HG03064 (cell line): ENCODE results near the gene ETNK1.
"Not testable (repeated sequence)": the region's sequence is repeated elsewhere in the genome, so short reads cannot be mapped to it uniquely, and the experiment has no call there.

ENCODE experiments used
- ATAC-seq: cut with Tn5 transposase; IDR thresholded peaks from one replicate; pipeline ENCODE4 v1.9.1; 2021; ENCODE audit warnings: low read depth; ENCODE audit not compliant: unreplicated experiment

The ETNK1 gene, protein sequence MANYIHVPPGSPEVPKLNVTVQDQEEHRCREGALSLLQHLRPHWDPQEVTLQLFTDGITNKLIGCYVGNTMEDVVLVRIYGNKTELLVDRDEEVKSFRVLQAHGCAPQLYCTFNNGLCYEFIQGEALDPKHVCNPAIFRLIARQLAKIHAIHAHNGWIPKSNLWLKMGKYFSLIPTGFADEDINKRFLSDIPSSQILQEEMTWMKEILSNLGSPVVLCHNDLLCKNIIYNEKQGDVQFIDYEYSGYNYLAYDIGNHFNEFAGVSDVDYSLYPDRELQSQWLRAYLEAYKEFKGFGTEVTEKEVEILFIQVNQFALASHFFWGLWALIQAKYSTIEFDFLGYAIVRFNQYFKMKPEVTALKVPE

DNA sequence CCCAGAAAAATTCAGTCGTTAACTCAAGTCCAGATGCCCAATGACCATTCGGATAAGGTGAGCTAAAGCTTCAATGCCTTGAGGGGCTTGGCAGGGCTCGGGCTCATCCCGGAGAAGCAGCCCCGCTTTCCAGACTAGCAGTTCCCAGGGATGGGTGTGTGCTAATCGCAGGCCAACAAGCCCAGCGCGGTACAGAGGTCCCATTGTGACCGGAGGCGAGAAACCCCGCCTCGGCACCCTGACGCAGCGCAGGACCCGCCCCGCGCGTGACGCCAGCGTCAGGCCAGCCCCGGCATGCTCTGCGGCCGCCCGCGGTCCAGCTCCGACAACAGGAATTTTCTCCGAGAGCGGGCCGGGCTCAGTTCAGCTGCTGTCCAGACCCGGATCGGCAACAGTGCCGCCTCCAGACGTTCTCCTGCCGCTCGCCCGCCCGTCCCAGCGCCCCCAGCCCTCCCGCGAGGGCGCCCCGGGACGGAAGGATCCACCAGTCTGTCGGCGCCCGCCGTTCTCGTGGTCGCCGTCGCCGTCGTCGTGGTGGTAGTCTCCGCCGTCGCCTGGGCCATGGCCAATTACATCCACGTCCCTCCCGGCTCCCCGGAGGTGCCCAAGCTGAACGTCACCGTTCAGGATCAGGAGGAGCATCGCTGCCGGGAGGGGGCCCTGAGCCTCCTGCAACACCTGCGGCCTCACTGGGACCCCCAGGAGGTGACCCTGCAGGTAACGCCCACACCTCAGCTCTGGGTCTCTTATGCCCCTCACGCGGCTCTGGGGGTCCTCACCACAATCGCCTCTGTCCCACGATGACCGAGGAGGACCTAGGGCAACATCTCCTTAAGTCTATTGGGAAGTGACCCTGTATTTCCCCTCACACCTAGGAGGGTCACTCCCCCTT lies at the start of gene ETNK1:
Gene ETNK1, plus strand, starts transcription at position 302 of the 892 bp plus-strand sequence. Its CDS starts 260 bp downstream, at position 562.
- peak; percentile 95 for ATAC-seq

GRCh38 chr12:22576065-22576464 lies 48.9 kb upstream of the ETNK1 start:
- ATAC-seq: no peak

DNA sequence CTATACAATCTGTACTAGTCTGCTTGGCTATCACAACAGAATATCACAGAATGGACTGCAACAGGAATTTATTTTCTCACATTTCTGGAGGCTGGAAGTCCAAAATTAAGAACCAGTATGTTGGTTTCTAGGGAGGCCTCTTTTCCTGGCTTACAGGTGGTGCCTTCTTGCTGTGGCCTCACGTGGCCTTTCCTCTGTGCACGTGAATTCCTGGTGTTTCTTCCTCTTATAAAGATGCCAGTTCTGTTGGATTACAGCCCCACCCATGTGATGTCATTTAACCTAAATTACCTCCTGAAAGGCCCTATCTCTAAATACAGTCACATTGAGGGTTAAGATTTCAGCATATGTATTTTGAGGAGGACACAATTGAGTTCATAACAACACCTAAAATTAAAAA lies 48.5 kb upstream of the ETNK1 start:
- ATAC-seq: no peak

DNA sequence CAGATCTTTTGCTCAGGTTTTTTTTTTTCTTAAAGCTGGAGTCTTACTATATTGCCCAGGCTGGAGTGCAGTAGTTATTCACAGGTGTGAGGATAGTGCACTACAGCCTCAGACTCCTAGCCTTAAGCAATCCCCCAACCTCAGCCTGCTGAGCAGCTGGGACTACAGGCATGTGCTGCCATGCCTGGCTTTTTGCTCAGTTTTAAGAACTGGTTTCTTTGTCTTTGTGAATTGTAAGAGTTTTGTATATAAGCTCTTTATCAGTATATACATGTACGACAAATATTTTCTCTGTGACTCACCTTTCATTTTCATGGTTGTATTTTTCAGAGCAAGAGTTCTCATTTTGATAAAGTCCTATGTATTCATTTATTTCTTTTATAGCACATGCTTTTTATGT lies 47.3 kb upstream of the ETNK1 start:
- no peak for ATAC-seq

- ATAC-seq: no peak
These were observed 46.6 kb upstream of the ETNK1 start for GRCh38 chr12:22578328-22578727.

DNA sequence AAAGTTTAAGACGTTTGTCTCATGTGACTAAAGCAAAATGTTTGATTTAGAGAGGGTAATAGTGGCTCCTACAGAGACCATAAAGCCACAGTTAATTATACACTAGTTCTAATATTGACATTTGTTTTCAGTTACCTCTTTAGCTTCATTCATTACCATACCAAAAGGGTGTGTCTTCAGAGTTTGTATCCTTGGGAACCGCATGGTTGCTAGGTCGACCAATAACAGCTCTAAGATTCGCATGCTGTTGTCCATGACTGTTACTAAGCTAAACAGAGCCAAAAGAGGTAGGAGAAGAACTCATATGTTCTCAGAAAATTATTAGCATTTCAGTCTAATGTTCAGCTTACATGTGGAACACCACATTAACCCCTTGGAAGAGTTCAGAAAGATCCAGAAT lies 36.2 kb upstream of the ETNK1 start:
- no peak for ATAC-seq

- no peak for ATAC-seq
These were observed 31.1 kb upstream of the ETNK1 start for GRCh38 chr12:22593864-22594263.

DNA sequence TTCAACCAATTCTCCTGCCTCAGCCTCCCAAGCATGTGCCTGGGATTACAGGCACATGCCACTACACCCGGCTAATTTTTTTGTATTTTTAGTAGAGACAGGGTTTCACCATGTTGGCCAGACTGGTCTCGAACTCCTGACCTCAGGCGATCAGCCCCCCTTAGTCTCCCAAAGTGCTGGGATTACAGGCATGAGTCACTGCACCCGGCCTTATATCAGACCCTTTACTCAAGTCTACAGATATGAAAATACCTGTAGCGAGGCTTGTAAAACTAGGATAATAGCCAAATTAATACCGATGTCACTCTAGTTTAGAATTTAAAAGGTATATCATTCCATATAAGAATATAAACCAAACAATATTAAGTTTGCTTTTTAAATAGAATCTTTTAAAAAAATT lies 27.4 kb upstream of the ETNK1 start:
- ATAC-seq: not testable (repeated sequence)

DNA sequence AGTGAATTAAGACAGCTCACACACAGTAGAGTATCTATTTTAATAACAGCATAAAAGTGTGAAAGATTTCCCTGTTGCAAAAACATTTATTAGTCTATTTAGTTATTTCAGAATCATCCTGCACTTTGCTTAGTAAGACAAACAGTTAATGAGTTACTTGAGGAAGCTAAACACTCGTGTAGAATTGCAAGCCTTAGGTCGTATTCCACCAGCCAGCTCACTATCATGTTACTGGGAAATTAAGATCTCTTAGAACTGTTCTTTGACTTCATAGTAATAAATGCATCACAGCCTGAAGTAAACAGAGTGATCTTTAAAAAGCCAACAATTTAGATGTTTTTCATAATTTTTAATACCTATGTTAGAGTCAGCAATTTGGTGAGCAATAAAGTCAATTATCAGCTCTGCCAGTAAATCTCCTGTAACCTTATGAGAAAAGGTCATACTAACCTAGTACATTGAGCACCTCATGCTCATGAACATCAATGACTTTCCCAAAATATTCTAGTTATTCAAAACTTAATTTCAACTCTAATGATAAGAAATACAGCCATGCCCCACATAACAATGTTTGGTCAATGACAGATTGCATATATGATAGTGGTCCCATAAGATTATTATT lies 26.7 kb upstream of the ETNK1 start:
- ATAC-seq: no peak

- ATAC-seq: no peak
These were observed 26.2 kb upstream of the ETNK1 start for GRCh38 chr12:22598763-22599161.

DNA sequence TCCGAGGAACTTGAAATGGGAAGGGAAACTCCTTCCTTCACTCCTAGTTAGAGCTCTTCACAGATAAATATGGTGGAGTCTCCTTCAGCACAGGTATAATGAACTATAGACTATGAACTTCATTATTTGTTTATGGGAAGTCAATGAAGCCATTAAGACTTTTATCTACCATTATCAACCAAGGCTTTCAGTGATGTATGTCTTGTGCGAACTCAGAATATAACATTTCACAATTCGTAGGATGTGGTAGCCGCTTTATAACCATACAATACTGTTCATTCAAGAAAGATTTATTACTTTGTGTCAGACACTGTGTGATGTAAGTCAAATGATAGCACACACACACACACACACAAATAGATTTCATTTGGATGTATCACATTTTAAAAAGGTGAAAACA lies 24.8 kb upstream of the ETNK1 start:
- no peak for ATAC-seq

DNA sequence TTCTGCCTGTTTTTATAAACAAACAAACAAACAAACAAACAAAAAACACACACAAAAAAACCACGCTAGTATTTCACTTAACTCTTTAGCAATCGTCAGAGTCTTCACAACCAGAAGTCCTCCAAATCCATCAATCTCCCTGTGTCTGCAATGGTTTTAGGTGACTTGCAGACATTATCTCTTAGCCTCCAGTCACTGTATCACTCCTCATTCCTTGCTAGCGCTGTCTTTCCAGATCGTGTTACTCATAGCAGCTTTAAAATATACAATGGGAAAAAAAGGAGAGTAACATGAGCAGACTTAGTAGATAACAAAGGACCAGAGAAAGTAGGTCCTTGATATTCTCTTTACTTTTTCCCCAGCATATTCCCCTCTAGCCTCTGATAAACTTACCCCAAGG lies 15.5 kb upstream of the ETNK1 start:
- no peak for ATAC-seq

DNA sequence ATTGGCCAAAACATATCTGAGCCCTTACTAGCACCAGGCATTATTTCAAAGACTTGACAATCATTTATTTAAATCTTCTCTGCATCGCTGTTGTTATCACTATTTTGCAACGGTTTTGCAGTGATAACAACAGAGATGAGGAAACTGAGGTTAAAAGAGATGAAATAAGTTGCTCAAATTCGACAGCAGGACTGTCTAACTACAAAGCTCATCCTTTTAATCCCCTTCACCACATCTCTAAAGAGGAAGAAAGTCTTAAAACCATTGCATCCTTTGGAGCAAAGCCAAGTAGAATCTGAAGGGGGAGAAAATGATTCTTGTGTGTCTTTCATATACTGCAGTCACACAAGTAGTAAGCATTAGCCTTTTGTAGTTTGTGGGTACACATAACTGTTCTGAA lies 14.8 kb upstream of the ETNK1 start:
- ATAC-seq: no peak

GRCh38 chr12:22612822-22613221 lies 12.1 kb upstream of the ETNK1 start:
- ATAC-seq: not testable (repeated sequence)

DNA sequence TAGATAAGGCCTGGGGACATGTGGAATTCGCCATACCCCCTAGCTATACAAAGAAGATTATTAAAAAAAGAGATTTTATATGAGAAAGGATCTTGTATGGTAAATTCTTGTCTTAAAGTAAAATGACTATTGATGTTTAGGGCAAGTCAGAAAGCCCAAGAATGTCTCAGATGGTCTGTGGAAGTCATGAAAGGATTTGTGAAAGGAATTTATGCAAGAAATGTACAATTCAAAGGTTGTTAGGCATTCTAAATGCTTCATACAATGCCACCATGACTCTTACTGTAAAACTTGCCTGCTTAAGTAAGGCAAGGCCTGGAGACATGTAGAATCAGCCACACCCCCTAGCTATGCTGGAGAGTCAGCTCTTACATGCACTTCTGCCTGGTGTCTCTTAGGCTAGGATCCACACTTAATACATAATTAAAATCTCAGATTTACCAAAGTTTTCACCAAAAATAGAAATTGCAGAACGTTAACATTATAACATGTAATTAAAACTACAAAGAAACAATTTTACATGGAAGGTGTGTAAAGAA lies 8.9 kb upstream of the ETNK1 start:
- no peak for ATAC-seq

DNA sequence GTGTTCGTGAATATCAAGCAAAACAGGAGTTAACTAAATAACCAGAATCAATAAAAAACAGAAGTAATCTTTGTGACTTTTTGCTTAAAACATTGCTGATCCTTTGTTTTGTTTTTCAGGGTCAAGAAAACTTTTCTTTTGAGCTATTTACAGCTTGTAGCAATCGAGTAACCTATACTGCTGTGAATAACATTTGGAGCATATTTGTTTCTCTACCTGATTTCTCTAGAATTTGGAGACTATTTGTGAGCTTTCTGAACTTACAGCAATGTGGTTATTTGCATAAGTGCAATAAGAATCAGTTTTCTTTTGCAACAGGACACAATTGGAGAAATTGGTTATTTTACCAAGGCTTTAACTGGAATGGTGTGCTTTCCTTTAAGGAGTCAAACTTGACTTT lies 7.3 kb upstream of the ETNK1 start:
- ATAC-seq: no peak

GRCh38 chr12:22624548-22624869 lies 462 bp upstream of the ETNK1 start:
- peak; percentile 0 for ATAC-seq

DNA sequence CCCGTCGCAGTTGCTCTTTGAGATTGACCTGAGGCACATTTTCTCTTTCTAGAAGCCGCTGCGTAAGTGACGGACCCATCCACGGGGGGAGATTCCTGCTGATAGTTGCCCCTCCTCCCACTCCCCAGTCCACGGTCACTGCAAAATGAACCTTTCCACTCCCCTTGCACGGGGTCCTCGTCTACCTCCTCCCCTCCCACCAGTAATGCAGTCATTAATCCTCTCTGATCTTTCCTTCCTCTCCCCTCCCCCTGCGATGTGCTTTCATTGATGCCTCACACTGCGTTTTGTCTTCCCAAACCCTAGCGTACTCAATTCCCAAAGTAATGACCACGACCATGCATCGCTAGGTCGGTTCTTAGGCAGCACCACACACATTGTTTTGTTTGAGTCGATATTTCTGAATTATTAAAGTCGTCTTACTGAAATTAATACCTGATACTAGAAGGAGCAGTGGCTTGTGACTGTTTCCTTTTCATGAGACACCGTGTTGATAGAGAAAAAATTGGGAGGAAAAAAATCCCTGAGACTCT lies 857 bp downstream of the ETNK1 start:
- peak; percentile 5 for ATAC-seq

GRCh38 chr12:22626406-22626805 lies 1.4 kb downstream of the ETNK1 start:
- peak; percentile 50 for ATAC-seq

GRCh38 chr12:22627371-22627770 lies 2.4 kb downstream of the ETNK1 start:
- ATAC-seq: no peak

DNA sequence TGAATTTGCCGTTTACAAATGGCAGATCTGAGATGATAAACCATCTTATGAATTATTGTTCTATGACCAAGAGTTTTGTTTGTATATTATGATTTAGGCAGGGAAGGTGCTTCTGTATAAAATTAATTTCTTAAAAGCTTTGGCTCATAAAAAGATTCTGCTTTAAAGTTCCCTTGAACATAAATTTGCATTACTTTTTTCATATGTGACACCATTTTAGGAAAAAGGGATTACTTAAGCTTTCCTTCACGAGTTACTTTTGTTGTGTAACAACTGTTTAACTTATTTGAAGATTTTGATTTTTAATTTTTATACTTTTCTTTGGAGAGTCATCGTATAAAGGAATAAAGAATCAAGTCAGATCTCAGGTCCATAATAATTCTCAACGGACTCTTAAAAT lies 3.3 kb downstream of the ETNK1 start:
- no peak for ATAC-seq
